OCI-LY1 (cell line): ENCODE data around the gene ZNF519.

Experiments
- CTCF ChIP-seq: fragments of 200-600 bp; sonication (generic), shearing (Covaris generic); IDR thresholded peaks from 2 replicates; pipeline ENCODE4 v1.5.1; 2017; ENCODE audit warnings: mild to moderate bottlenecking, antibody characterized with exemption, low read length, moderate library complexity, mixed read lengths
- EZH2 ChIP-seq: fragments of 200-600 bp; sonication (generic), shearing (Covaris generic); IDR thresholded peaks from 2 replicates; pipeline ENCODE4 v1.8.0; 2017; ENCODE audit warnings: borderline replicate concordance, mixed run types, mild to moderate bottlenecking, antibody characterized with exemption, low read length, moderate library complexity, mixed read lengths

- TF ChIP-seq CTCF (no peak), EZH2 (no peak)
Measured at GRCh38 chr18:14053661-14054060, 78.6 kb downstream of the ZNF519 start.
